DMS153 treated with DMSO at 0.1 percent for 48 hours (cell line): ENCODE data around the gene BMP6.

Source experiments
- DNase-seq: peaks from one replicate; lab custom pipeline; 2025; ENCODE audit not compliant: unreplicated experiment; lab: John Stamatoyannopoulos, UW

BMP6 gene

GRCh38 chr6:7719364-7719850, 6.5 kb upstream of the BMP6 start:
- DNase-seq = no peak

- DNase-seq = no peak
Measured at GRCh38 chr6:7720346-7720745, 5.6 kb upstream of the BMP6 start.

GRCh38 chr6:7721649-7722048, 4.2 kb upstream of the BMP6 start:
- DNase-seq = peak; percentile 1

- peak; percentile 2 for DNase-seq
Measured at GRCh38 chr6:7723041-7723447, 2.9 kb upstream of the BMP6 start.

GRCh38 chr6:7723554-7723953, 2.3 kb upstream of the BMP6 start:
- no peak for DNase-seq

- DNase-seq = no peak
Measured at GRCh38 chr6:7725412-7725811, 487 bp upstream of the BMP6 start.

- DNase-seq = no peak
Measured at GRCh38 chr6:7726416-7727085, 652 bp downstream of the BMP6 start.

- no peak for DNase-seq
Measured at GRCh38 chr6:7727086-7727945, 1.4 kb downstream of the BMP6 start.

- no peak for DNase-seq
Measured at GRCh38 chr6:7727946-7728854, 2.3 kb downstream of the BMP6 start.

- DNase-seq = no peak
Measured at GRCh38 chr6:7728855-7729590, 3.1 kb downstream of the BMP6 start.

- DNase-seq = no peak
Measured at GRCh38 chr6:7730001-7730783, 4.3 kb downstream of the BMP6 start.

- no peak for DNase-seq
Measured at GRCh38 chr6:7730784-7731227, 4.9 kb downstream of the BMP6 start.

GRCh38 chr6:7731294-7731693, 5.4 kb downstream of the BMP6 start:
- DNase-seq = no peak

- no peak for DNase-seq
Measured at GRCh38 chr6:7732228-7732627, 6.3 kb downstream of the BMP6 start.

- DNase-seq = no peak
Measured at GRCh38 chr6:7734707-7735383, 8.9 kb downstream of the BMP6 start.

GRCh38 chr6:7737106-7737505, 11.2 kb downstream of the BMP6 start:
- DNase-seq = no peak

- DNase-seq = no peak
Measured at GRCh38 chr6:7737867-7738266, 12.0 kb downstream of the BMP6 start.

- DNase-seq = peak; percentile 23
Measured at GRCh38 chr6:7742223-7742785, 16.4 kb downstream of the BMP6 start.

GRCh38 chr6:7745942-7746341, 20.0 kb downstream of the BMP6 start:
- DNase-seq = no peak
